ACC112 (cell line): ENCODE data around the gene ATP6V1D.
"Not testable (repeated sequence)": the region's sequence is repeated elsewhere in the genome, so short reads cannot be mapped to it uniquely, and the experiment has no call there.

Experiments used
- H2AFZ ChIP-seq: fragments of 200-600 bp; sonication (generic); one replicate; pipeline ENCODE4 v1.6.0; 2017; ENCODE audit warnings: antibody characterized with exemption, low read length; ENCODE audit not compliant: unreplicated experiment
- H3K27ac ChIP-seq: fragments of 200-600 bp; sonication (generic); 2 replicates; pipeline ENCODE4 v1.5.1; 2014; ENCODE audit warnings: low read depth, mild to moderate bottlenecking, antibody characterized with exemption, low read length, moderate library complexity
- H3K27me3 ChIP-seq: fragments of 200-600 bp; sonication (generic); 2 replicates; pipeline ENCODE4 v1.6.1; 2014; ENCODE audit warnings: mild to moderate bottlenecking, antibody characterized with exemption, low read length, moderate library complexity, mixed read lengths; ENCODE audit not compliant: insufficient read depth
- H3K36me3 ChIP-seq: fragments of 200-600 bp; sonication (generic); 2 replicates; pipeline ENCODE4 v1.6.1; 2016; ENCODE audit warnings: mild to moderate bottlenecking, antibody characterized with exemption, low read length, moderate library complexity, mixed read lengths; ENCODE audit not compliant: insufficient read depth
- H3K4me1 ChIP-seq: fragments of 200-600 bp; sonication (generic); one replicate; pipeline ENCODE4 v1.6.1; 2016; ENCODE audit warnings: low read length, mixed read lengths; ENCODE audit not compliant: insufficient read depth, unreplicated experiment, control insufficient read depth
- H3K4me3 ChIP-seq: fragments of 200-600 bp; sonication (generic); 2 replicates; pipeline ENCODE4 v1.5.1; 2014; ENCODE audit warnings: mild to moderate bottlenecking, low read depth, low read length
- H3K79me2 ChIP-seq: fragments of 200-600 bp; sonication (generic); one replicate; pipeline ENCODE4 v1.6.0; 2016; ENCODE audit warnings: low read length; ENCODE audit not compliant: control insufficient read depth, unreplicated experiment, insufficient read depth

ATP6V1D gene

DNA sequence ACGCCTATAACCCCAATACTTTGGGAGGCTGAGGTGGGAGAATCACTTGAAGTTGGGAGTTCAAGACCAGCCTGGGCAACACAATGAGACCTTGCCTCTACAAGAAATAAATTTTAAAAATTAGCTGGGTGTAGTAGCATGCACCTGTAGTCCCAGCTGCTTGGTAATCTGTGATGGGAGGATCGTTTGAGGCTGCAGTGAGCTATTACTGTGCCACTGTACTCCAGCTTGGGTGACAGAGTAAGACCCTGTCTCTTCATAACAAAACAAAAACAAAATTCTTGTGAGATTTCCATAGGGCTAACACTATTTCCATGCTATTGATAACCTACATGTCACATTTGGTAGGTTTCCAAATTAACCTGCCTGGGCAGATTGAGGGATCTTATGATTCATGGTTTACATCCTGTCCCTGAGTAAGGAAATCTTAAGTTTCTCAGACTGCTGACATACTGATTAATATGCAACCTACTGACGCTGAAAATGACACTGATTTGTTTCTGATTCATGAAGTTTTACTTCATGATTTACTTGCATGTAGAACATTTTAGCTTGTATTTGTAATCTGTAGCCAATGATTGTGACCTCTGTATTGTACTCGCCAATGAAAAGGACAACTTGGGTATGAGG lies 15.9 kb downstream of the ATP6V1D start:
- Histone ChIP-seq H3K4me1 (peaks cover 10% of the 10 kb centered on the region), H3K4me3 (no peak overlapping the region), H3K27ac (peak overlapping the region; percentile 40), H3K79me2 (no peaks in the 10 kb centered on the region), H2AFZ (no peak overlapping the region), H3K27me3 (no peaks in the 10 kb centered on the region), H3K36me3 (peaks cover 25% of the 10 kb centered on the region)

DNA sequence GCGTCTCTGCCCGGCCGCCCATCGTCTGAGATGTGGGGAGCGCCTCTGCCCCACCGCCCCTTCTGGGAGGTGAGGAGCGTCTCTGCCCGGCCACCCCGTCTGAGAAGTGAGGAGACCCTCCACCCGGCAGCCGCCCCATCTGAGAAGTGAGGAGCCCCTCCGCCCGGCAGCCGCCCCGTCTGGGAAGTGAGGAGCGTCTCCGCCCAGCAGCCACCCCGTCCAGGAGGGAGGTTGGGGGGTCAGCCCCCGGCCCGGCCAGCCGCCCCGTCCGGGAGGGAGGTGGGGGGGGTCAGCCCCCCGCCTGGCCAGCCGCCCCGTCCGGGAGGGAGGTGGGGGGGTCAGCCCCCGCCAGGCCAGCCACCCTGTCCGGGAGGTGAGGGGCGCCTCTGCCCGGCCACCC lies 18.4 kb downstream of the ATP6V1D start:
- H3K79me2 ChIP-seq, H3K27ac ChIP-seq, H2AFZ ChIP-seq, H3K27me3 ChIP-seq, H3K4me1 ChIP-seq, H3K4me3 ChIP-seq: not testable (repeated sequence)
- peaks cover 44% of the 10 kb centered on the region for H3K36me3 ChIP-seq

DNA sequence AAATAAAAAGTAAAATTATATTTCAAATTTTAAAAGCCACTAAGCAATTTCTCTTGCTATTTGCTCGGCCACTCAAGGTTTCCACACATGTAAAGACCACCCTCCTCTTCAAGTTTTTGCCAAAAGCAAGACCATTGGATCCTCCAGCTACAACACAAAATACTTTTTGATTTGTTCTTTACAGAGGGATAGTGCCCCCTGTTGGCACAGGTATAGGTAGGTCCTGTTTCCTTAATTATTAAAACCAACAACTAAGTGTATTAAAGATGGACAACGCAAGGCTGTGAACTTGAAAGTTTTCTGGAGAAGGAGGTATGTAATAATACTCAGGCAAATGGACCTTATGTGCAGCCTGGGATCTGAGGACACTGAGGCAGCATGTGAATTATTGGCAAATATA lies 23.8 kb downstream of the ATP6V1D start:
- H3K4me3 ChIP-seq: no peak overlapping the region
- no peak overlapping the region for H2AFZ ChIP-seq
- H3K27me3 ChIP-seq: no peaks in the 10 kb centered on the region
- peaks cover 68% of the 10 kb centered on the region for H3K36me3 ChIP-seq
- H3K27ac ChIP-seq: no peak overlapping the region
- no peaks in the 10 kb centered on the region for H3K79me2 ChIP-seq
- H3K4me1 ChIP-seq: no peaks in the 10 kb centered on the region

DNA sequence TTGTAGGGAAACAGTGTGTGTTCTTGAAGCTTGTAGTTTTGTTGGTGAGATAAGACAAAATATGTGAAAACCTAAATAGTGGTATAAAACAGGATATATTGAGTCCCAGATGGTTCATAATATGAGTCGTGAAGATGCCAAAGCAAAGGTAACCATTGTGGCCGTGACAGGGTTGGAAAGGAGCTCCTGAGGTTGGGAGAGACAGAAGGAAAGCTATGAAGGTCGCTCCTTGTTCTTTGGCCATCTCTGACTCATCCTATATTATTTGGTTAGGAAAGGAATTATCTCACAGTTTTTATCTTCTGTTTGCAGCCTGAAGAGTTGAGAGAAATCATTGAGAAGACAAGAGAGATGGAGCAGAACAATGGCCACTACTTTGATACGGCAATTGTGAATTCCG lies 27.1 kb downstream of the ATP6V1D start:
- Histone ChIP-seq H2AFZ (no peak overlapping the region), H3K27me3 (no peaks in the 10 kb centered on the region), H3K4me1 (no peaks in the 10 kb centered on the region), H3K27ac (no peak overlapping the region), H3K36me3 (peaks cover 48% of the 10 kb centered on the region), H3K79me2 (no peaks in the 10 kb centered on the region), H3K4me3 (no peak overlapping the region)

DNA sequence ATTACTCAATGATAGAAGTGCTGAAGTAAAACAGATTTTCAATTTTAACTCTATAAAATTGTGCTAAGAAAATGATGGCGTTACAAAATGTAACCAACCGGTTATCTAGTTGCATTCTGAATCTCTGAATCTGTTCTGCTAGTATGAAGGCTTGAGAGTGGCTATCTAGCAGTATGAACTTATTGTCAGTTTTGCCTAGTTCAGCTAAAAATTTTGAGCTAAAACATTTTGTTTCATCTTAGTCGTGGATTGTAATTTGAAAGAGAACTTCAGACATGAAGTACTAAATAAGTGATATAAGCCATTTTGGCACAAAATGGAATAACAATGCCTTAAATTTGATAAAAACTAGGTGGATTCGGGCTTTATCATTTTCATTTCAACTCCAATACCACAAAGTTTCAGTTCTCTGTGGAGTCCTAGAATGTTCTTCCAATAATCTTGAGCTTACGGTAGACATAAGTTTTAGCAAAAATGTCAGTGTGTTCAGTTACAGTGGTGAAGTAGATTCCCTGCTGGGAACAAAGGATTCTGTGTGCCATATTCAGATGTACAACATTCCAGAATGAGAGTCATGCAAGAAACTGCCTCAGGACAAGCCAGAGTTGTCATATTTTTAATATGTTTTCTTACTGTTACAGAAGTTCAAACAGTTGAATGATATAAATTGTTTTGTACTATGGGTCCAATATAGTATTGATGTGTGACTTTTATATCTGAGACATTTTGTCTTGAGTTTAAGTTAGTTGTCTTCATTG lies 28.1 kb downstream of the ATP6V1D start:
- H3K4me3 ChIP-seq: no peak overlapping the region
- H3K27me3 ChIP-seq: no peaks in the 10 kb centered on the region
- H3K79me2 ChIP-seq: no peaks in the 10 kb centered on the region
- no peak overlapping the region for H2AFZ ChIP-seq
- H3K36me3 ChIP-seq: peaks cover 42% of the 10 kb centered on the region
- H3K27ac ChIP-seq: no peak overlapping the region
- H3K4me1 ChIP-seq: no peaks in the 10 kb centered on the region

DNA sequence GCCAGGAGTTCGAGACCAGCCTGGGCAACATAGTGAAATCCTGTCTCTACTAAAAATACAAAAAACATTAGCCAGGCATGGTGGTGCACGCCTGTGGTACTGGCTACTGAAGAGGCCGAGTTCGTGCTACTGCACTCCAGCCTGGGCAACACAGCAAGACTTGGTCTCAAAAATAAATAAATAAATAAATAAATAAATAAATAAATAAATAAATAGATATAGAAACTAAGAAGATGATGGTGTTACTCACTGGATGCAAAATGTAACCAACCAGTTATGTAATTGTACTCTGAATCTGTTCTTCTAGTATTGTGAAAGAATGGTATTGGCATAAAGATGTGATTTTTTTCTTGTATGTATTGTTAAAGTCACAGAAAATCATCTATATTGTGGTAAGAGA lies 29.9 kb downstream of the ATP6V1D start:
- H2AFZ ChIP-seq, H3K4me1 ChIP-seq, H3K27ac ChIP-seq, H3K4me3 ChIP-seq, H3K79me2 ChIP-seq, H3K27me3 ChIP-seq: not testable (repeated sequence)
- H3K36me3 ChIP-seq: peaks cover 31% of the 10 kb centered on the region

DNA sequence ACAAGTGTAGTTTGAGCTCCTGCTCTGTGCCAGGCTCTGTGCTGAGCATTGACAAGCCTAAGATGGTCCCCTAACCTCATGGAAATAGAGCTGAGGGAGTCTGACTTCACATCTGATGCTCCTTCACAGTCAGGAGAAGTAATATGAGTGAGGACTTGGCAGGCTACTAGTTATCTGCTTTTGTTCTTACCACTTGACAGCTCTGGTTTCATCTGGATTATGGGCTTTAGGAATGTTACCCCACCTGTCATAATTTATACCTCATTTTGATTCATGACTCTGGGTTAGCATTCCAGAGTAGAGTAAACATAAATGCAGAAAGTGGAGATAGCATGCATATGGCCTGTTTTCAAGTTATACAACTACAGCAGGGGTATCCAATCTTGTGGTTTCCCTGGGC lies 40.5 kb downstream of the ATP6V1D start:
- Histone ChIP-seq H3K79me2 (no peaks in the 10 kb centered on the region), H3K27ac (no peak overlapping the region), H3K36me3 (peaks cover 6% of the 10 kb centered on the region; the same call in 1 of the 2 replicates), H3K27me3 (no peaks in the 10 kb centered on the region), H3K4me3 (no peak overlapping the region), H3K4me1 (no peaks in the 10 kb centered on the region), H2AFZ (no peak overlapping the region)

DNA sequence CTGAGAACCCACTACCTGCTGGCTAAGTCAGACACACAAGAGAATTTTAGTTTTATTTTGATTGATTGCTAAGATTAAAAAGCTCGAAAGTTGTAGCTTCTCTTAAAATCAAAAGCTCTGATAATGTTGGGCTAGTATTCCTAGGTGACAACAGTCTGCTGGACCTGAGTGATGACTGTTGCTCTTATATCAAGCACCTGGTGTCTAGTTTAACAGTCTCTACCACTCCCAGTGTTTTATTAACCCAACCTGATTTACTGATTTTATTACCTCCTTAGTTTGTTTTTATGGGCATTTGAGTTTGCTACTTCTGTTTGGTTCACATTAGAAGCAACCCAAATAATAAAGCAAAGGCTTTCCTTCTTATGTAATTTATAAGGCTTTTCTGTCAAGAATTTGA lies 41.8 kb downstream of the ATP6V1D start:
- H3K79me2 ChIP-seq: no peaks in the 10 kb centered on the region
- H3K27me3 ChIP-seq: no peaks in the 10 kb centered on the region
- H3K36me3 ChIP-seq: peaks cover 6% of the 10 kb centered on the region
- H3K27ac ChIP-seq: no peak overlapping the region
- no peak overlapping the region for H3K4me3 ChIP-seq
- no peaks in the 10 kb centered on the region for H3K4me1 ChIP-seq
- no peak overlapping the region for H2AFZ ChIP-seq

DNA sequence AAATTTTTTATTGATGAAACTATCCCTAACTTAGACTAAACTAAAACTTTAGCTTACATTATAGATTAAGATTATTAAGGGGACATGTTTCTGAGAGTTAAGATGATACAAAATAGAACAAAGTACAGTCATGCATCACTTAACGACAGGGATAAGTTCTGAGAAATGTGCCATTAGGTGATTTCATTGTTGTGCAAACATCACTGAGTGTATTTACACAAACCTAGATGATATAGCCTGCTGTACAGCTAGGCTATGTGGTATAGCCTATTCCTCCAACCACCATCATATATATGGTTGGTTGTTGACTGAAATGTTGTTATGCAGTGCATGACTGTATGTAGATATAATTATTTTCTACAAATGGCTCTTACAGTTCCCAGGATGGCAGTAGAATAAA lies 46.5 kb downstream of the ATP6V1D start:
- H3K36me3 ChIP-seq: peaks cover 11% of the 10 kb centered on the region

DNA sequence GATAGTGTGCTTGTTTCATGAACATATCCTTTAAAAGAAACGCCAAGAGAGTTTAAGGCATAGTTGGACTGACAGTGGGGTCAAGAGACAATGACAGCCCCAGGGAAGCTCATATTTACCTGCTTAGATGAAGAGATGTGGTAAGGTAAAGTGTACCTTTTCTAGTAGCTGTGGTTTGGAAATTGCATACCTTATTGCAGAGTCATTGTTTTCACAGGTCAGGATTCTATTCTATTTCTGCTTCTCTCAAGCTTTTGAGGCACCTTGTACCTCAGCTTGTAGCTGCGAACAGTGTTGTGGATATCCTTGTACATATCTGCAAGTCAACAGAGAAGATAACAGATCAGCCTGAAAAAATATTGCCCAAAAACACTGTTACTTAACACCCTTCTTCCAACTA lies 47.7 kb downstream of the ATP6V1D start:
- peaks cover 11% of the 10 kb centered on the region for H3K36me3 ChIP-seq
- no peak overlapping the region for H2AFZ ChIP-seq
- H3K79me2 ChIP-seq: no peaks in the 10 kb centered on the region
- H3K4me1 ChIP-seq: no peaks in the 10 kb centered on the region
- H3K27ac ChIP-seq: no peak overlapping the region
- no peaks in the 10 kb centered on the region for H3K27me3 ChIP-seq
- no peak overlapping the region for H3K4me3 ChIP-seq

More for the DNA sequence above, 46.5 kb downstream of the ATP6V1D start:
- Histone ChIP-seq H3K4me1 (no peaks in the 10 kb centered on the region), H3K27me3 (no peaks in the 10 kb centered on the region), H3K4me3 (no peak overlapping the region), H3K79me2 (no peaks in the 10 kb centered on the region), H3K27ac (no peak overlapping the region), H2AFZ (no peak overlapping the region)
